Neuron (in vitro differentiated cells): ENCODE results near the gene R3HDM4.

Experiments used
- H2AFZ ChIP-seq: one replicate; pipeline ENCODE4 v1.6.1; 2013; ENCODE audit warnings: low read depth, mild to moderate bottlenecking, inconsistent platforms, low read length, moderate library complexity
- H3K27me3 ChIP-seq: one replicate; pipeline ENCODE4 v1.6.1; 2013; ENCODE audit warnings: low read length; ENCODE audit not compliant: insufficient read depth
- H3K36me3 ChIP-seq: one replicate; pipeline ENCODE4 v1.6.1; 2013; ENCODE audit warnings: low read length; ENCODE audit not compliant: insufficient read depth
- H3K4me1 ChIP-seq: one replicate; pipeline ENCODE4 v1.6.1; 2013; ENCODE audit warnings: low read length; ENCODE audit not compliant: insufficient read depth
- H3K4me3 ChIP-seq: 2 replicates; pipeline ENCODE4 v1.5.1; 2013; ENCODE audit warnings: mild to moderate bottlenecking, low read length, moderate library complexity
- H3K9me3 ChIP-seq: one replicate; pipeline ENCODE4 v1.6.1; 2013; ENCODE audit warnings: low read length

R3HDM4 gene

GRCh38 chr19:952680-953444 lies 39.8 kb upstream of the R3HDM4 start:
- Histone ChIP-seq H3K9me3 (no peaks in the 10 kb centered on the region), H3K27me3 (no peaks in the 10 kb centered on the region), H3K4me3 (no peak overlapping the region), H3K36me3 (peaks cover 4% of the 10 kb centered on the region), H3K4me1 (peaks cover 12% of the 10 kb centered on the region), H2AFZ (no peak overlapping the region)

DNA sequence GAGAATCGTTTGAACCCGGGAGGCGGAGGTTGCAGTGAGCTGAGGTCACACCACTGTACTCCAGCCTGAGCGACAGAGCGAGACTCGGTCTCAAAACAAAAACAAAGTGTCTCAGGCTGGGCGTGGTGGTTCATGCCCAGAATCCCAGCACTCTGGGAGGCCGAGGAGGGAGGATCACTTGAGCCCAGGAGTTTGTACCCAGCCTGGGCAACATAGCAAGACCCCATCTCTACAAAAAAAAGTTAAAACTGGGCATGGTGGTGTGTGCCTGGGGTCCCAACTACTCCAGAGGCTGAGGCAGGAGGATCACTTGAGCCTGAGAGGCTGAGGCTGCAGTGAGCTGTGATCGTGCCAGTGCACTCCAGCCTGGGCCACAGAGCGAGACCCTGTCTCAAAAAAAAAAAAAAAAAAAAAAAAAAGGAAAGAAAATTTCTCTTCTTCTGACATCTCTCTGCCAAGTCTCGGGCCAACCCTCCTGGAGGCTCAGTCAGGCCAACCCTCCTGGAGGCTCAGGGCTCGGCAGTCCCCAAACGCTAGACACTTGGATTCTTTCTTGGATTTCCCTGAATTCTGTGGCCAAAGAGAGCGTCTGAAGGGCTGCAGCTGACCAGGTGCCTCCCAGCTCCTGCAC lies 39.1 kb upstream of the R3HDM4 start:
- peaks cover 4% of the 10 kb centered on the region for H3K36me3 ChIP-seq
- no peak overlapping the region for H3K4me3 ChIP-seq
- H2AFZ ChIP-seq: no peak overlapping the region
- no peaks in the 10 kb centered on the region for H3K9me3 ChIP-seq
- no peaks in the 10 kb centered on the region for H3K27me3 ChIP-seq
- H3K4me1 ChIP-seq: peaks cover 12% of the 10 kb centered on the region

- H3K9me3 ChIP-seq: no peaks in the 10 kb centered on the region
- no peaks in the 10 kb centered on the region for H3K4me1 ChIP-seq
- H3K36me3 ChIP-seq: peaks cover 4% of the 10 kb centered on the region
- no peaks in the 10 kb centered on the region for H3K27me3 ChIP-seq
- H3K4me3 ChIP-seq: no peak overlapping the region
- no peak overlapping the region for H2AFZ ChIP-seq
These were observed 37.5 kb upstream of the R3HDM4 start for GRCh38 chr19:950352-951066.

DNA sequence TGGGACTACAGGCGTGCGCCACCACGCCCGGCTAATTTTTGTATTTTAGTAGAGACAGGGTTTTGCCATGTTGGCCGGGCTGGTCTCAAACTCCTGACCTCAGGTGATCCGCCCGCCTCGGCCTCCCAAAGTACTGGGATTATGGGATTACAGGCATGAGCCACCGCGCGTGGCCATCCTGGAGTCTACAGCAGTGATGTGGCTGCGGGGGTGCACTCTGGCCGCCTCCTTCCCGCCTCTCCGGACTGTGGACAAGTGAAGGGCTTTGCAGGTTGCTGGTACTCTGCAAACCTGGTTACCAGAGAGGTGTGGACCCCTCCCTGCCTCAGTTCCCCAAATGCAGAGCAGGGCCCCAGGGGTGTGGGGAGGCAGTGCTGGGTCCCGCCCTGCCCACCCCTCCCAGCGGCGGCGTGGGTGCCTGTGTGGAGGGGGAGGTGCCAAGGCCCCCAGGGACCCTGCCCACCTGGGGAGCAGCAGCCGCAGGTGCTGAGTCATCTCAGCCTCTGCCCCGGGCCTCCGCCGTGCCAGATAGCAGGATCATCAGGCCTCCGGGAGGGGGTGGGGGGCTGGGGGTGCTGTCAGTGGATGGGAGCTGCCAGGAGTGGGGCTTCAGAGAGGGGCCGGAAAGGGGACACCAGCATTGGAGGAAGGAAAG lies 36.0 kb upstream of the R3HDM4 start:
- Histone ChIP-seq H3K27me3 (no peaks in the 10 kb centered on the region), H3K4me3 (no peak overlapping the region), H3K9me3 (no peaks in the 10 kb centered on the region), H3K4me1 (no peaks in the 10 kb centered on the region), H2AFZ (no peak overlapping the region), H3K36me3 (peaks cover 6% of the 10 kb centered on the region)

GRCh38 chr19:947707-948539 lies 34.9 kb upstream of the R3HDM4 start:
- H3K9me3 ChIP-seq: peaks cover 4% of the 10 kb centered on the region
- H3K4me3 ChIP-seq: no peak overlapping the region
- no peaks in the 10 kb centered on the region for H3K27me3 ChIP-seq
- H3K36me3 ChIP-seq: peaks cover 6% of the 10 kb centered on the region
- no peak overlapping the region for H2AFZ ChIP-seq
- no peaks in the 10 kb centered on the region for H3K4me1 ChIP-seq

DNA sequence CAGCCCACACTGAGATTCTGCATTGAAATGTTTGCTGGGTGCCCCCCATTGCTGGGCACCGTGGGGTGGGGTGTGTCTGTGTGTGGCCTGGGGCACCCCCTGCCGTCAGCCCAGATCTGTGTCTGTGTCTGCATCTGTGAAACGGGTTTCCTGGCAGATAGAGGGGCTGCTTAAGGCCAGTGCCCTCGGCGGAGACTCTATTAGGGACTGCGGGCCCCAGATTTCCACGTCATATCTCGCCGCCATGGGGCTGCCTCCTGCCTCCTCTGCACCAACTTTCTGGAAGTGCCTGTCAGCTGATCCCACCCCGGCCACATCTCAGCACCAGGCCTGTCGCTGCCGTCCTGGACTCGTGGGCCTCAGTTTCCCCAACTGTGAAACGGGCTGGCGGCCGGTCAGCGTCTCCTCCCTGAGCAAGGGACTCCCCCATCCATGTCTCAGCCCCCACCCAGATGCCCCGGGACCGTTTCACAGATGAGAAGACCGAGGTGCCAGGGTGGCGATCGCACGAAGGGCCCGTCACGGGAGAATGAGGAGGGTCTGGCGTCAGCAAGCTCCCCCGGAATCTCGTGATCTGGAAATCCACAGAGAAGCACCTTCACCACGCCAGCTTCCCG lies 34.2 kb upstream of the R3HDM4 start:
- Histone ChIP-seq H2AFZ (no peak overlapping the region), H3K27me3 (no peaks in the 10 kb centered on the region), H3K4me1 (peaks cover 6% of the 10 kb centered on the region), H3K36me3 (peaks cover 6% of the 10 kb centered on the region), H3K4me3 (no peak overlapping the region), H3K9me3 (peaks cover 6% of the 10 kb centered on the region)

- H3K4me3 ChIP-seq: no peak overlapping the region
- peaks cover 6% of the 10 kb centered on the region for H3K9me3 ChIP-seq
- peaks cover 9% of the 10 kb centered on the region for H3K4me1 ChIP-seq
- H2AFZ ChIP-seq: no peak overlapping the region
- peaks cover 6% of the 10 kb centered on the region for H3K36me3 ChIP-seq
- H3K27me3 ChIP-seq: no peaks in the 10 kb centered on the region
These were observed 32.6 kb upstream of the R3HDM4 start for GRCh38 chr19:945401-946252.

- H2AFZ ChIP-seq: no peak overlapping the region
- H3K9me3 ChIP-seq: peaks cover 6% of the 10 kb centered on the region
- peaks cover 6% of the 10 kb centered on the region for H3K36me3 ChIP-seq
These were observed 31.7 kb upstream of the R3HDM4 start for GRCh38 chr19:944663-945241.

DNA sequence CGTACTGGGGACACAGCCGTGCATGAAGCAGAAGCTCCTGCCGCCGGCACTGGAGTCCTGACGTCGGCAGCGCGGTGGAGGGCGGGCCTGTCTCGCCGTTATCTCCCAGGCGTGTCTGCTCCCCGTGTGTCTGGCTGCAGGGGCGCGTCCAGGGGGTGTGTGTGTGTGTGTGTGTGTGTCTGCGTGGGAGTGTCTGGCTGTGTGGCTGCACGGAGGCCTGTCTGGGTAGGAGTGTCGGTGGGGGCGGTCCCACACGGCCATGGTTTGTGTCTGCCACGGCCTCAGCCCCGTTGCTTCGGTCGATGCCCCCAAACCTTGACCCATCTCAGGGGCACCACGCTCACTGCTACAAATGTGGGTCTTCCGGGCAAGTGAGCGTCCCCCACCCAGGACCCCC lies 31.1 kb upstream of the R3HDM4 start:
- Histone ChIP-seq H3K36me3 (peaks cover 6% of the 10 kb centered on the region), H3K9me3 (peaks cover 6% of the 10 kb centered on the region), H3K4me1 (peaks cover 9% of the 10 kb centered on the region), H3K4me3 (no peak overlapping the region), H2AFZ (no peak overlapping the region), H3K27me3 (no peaks in the 10 kb centered on the region)

More at GRCh38 chr19:944663-945241, 31.7 kb upstream of the R3HDM4 start:
- Histone ChIP-seq H3K27me3 (no peaks in the 10 kb centered on the region), H3K4me3 (no peak overlapping the region), H3K4me1 (peaks cover 9% of the 10 kb centered on the region)

DNA sequence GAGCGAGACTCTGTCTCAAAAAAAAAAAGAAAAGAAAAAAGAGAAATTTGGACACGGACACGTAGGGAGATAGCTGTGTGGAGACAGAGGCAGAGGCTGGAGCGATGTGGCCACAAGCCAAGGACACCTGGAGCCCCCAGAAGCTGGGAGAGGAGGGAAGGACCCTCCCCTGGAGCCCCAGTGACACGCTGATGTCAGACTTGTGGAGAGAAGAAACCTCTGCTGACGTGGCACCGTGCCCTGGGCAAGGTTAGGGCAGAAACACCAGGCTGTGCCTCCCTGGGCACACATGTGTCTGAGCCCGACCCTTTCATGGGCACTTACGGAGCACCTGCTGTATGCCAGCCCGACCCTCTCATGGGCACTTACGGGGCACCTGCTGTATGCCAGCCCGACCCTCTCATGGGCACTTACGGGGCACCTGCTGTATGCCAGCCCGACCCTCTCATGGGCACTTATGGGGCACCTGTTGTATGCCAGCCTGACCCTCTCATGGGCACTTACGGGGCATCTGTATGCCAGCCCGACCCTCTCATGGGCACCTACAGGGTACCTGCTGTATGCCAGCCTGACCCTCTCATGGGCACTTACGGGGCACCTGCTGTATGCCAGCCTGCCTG lies 30.6 kb upstream of the R3HDM4 start:
- H3K36me3 ChIP-seq: peaks cover 6% of the 10 kb centered on the region
- H2AFZ ChIP-seq: no peak overlapping the region
- H3K4me1 ChIP-seq: peaks cover 9% of the 10 kb centered on the region
- peaks cover 6% of the 10 kb centered on the region for H3K9me3 ChIP-seq
- H3K4me3 ChIP-seq: no peak overlapping the region
- no peaks in the 10 kb centered on the region for H3K27me3 ChIP-seq

- no peaks in the 10 kb centered on the region for H3K27me3 ChIP-seq
- no peak overlapping the region for H3K4me3 ChIP-seq
- peaks cover 9% of the 10 kb centered on the region for H3K9me3 ChIP-seq
- H3K4me1 ChIP-seq: peaks cover 9% of the 10 kb centered on the region
- H3K36me3 ChIP-seq: peaks cover 2% of the 10 kb centered on the region
- no peak overlapping the region for H2AFZ ChIP-seq
These were observed 29.2 kb upstream of the R3HDM4 start for GRCh38 chr19:942133-942645.
